Prostate gland (tissue), 2 donors: Measurements from ENCODE around the gene BCAM.

ENCODE experiments used
- CTCF ChIP-seq, 4 experiments: fragments of 200-600 bp in 2 of 4; fragments of 450-650 bp in 2 of 4; sonication (generic) in 2 of 4; IDR thresholded peaks; 1 replicate in 3 of 4; 2 replicates in 1 of 4; pipeline ENCODE4 v1.5.1; 2016 to 2019; ENCODE audit warnings: antibody characterized with exemption in 4 of 4, mild to moderate bottlenecking in 2 of 4, moderate library complexity in 2 of 4
- POLR2A ChIP-seq: fragments of 450-650 bp; IDR thresholded peaks from one replicate; pipeline ENCODE4 v1.6.1; 2016; ENCODE audit warnings: antibody characterized with exemption, mild to moderate bottlenecking
- POLR2AphosphoS5 ChIP-seq: sonication (generic); formaldehyde crosslinking; IDR thresholded peaks from one replicate; pipeline ENCODE4 v1.6.1; 2017; ENCODE audit warnings: antibody characterized with exemption

DNA sequence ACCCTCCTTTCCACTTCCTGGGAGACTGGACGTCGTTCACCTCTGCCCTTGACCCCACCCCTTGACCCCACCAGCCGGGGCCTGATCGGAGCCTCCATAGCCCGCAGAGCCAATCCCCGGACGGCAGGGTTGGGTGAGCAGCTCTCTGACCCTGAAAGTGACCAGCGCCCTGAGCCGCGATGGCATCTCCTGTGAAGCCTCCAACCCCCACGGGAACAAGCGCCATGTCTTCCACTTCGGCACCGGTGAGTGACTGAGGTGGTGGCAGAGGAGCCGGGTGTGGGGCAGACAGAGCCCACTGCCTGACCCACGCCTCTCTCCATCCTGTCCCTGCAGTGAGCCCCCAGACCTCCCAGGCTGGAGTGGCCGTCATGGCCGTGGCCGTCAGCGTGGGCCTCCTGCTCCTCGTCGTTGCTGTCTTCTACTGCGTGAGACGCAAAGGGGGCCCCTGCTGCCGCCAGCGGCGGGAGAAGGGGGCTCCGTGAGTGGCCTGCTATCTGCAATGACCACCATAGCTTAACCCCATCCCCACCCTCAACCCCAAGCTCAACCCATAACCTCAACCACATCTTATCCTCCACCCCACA is 10.4 kb downstream of the BCAM start:
- TF ChIP-seq CTCF (IDR thresholded peaks at IDR 0.05) (no peak), POLR2A (no peak), POLR2AphosphoS5 (no peak)
